ENCODE results near the gene TDRD3.

TDRD3 gene

GRCh38 chr13:60417734-60418133, 20.7 kb downstream of the TDRD3 start:
- Mint-ChIP-seq H3K27me3 (no peaks in the 10 kb centered on the region), H3K36me3 (peaks cover 20% of the 10 kb centered on the region), H3K27ac (no peak overlapping the region), H3K9me3 (peaks cover 4% of the 10 kb centered on the region), H3K4me1 (peaks cover 45% of the 10 kb centered on the region), H3K4me3 (no peak overlapping the region)

GRCh38 chr13:60418954-60419353, 21.9 kb downstream of the TDRD3 start:
- Mint-ChIP-seq H3K4me1 (peaks cover 38% of the 10 kb centered on the region), H3K27ac (no peak overlapping the region), H3K27me3 (no peaks in the 10 kb centered on the region), H3K4me3 (no peak overlapping the region), H3K36me3 (peaks cover 20% of the 10 kb centered on the region), H3K9me3 (peaks cover 4% of the 10 kb centered on the region)

DNA sequence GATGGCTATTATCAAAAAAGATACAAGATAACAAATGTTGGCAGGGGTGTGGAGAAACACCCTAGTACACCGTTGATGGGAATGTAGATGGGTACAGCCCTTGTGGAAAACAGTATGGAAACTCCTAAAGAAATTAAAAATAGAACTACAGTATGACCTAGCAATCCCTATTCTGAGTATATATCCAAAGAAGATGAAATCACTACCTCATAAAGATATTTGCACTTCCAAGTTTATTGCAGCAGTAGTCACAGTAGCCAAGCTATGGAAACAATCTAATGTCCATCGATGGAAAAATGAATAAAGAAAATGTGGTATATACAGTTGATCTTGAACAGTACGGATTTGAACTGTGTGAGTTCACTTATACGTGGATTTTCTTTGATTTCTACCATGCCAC, 28.3 kb downstream of the TDRD3 start:
- Mint-ChIP-seq H3K27ac (no peak overlapping the region), H3K36me3 (peaks cover 7% of the 10 kb centered on the region), H3K27me3 (no peaks in the 10 kb centered on the region)

GRCh38 chr13:60426075-60426474, 29.1 kb downstream of the TDRD3 start:
- Mint-ChIP-seq H3K27ac (no peak overlapping the region), H3K4me1 (peaks cover 40% of the 10 kb centered on the region), H3K9me3 (no peaks in the 10 kb centered on the region), H3K27me3 (no peaks in the 10 kb centered on the region), H3K36me3 (peaks cover 5% of the 10 kb centered on the region), H3K4me3 (no peak overlapping the region)

More for the DNA sequence above, 28.3 kb downstream of the TDRD3 start:
- Mint-ChIP-seq H3K4me1 (peaks cover 40% of the 10 kb centered on the region), H3K9me3 (no peaks in the 10 kb centered on the region), H3K4me3 (no peak overlapping the region)

- Mint-ChIP-seq H3K4me1 (peaks cover 40% of the 10 kb centered on the region), H3K9me3 (no peaks in the 10 kb centered on the region), H3K27ac (no peak overlapping the region), H3K36me3 (peaks cover 2% of the 10 kb centered on the region), H3K27me3 (no peaks in the 10 kb centered on the region), H3K4me3 (no peak overlapping the region)
Observed at GRCh38 chr13:60427285-60427684, 30.3 kb downstream of the TDRD3 start.

DNA sequence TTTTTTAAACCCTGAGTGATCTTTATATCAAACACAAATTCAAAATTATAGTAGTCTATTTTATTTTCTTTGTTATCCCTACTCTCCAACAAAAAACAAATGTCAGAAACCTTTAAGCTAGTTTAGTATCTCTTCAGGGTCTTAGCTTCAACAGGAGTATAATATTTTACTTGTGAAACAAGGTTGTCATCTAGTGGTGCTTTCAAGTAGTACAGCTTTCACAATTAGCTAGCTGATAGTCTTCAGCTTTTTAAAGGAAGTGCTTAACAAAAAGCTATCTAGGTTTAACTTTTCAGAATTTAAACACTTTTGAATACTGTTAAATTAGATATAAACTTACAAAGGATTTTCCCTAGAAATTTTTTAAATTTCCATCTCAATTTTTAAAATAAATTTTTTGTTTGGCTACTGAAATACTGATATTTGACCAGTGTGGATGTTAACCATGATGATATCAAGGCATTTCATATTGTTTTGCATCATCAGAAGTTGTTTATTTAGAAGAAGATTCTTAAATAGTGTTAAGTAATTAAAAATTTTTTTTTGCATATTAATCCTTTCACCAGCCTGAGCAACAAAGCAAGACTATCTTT, 34.2 kb downstream of the TDRD3 start:
- no peaks in the 10 kb centered on the region for H3K9me3 Mint-ChIP-seq
- no peaks in the 10 kb centered on the region for H3K27me3 Mint-ChIP-seq
- H3K4me3 Mint-ChIP-seq: no peak overlapping the region
- peaks cover 34% of the 10 kb centered on the region for H3K4me1 Mint-ChIP-seq
- H3K36me3 Mint-ChIP-seq: peaks cover under 1% of the 10 kb centered on the region
- no peak overlapping the region for H3K27ac Mint-ChIP-seq

- Mint-ChIP-seq H3K9me3 (no peaks in the 10 kb centered on the region), H3K27ac (no peak overlapping the region), H3K27me3 (no peaks in the 10 kb centered on the region), H3K4me1 (peaks cover 30% of the 10 kb centered on the region), H3K36me3 (peaks cover 1% of the 10 kb centered on the region), H3K4me3 (no peak overlapping the region)
Observed at GRCh38 chr13:60433505-60433904, 36.5 kb downstream of the TDRD3 start.

DNA sequence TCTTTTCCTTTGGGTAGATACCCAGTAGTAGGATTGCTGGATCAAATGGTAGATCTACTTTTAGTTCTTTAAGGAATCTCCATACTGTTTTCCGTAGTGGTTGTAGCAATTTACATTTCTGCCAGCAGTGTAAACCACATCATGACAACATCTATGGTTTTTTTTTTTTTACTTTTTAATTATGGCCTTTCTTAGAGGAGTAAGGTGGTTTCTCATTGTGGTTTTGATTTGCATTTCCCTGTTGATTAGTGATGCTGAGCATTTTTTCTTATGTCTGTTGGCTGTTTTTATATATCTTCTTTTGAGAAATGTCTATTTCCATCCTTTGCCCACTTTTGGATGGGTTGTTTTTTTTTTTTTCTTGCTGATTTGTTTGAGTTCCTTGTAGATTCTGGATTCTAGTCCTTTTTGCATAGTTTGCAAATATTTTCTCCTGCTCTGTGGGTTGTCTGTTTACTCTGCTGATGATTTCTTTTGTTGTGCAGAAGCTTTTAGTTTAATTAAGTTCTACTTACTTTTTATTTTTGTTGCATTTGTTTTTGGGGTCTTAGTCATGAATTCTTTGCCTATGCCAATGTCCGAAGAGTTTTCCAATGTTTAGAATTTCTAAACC, 38.8 kb downstream of the TDRD3 start:
- no peaks in the 10 kb centered on the region for H3K27me3 Mint-ChIP-seq
- peaks cover 1% of the 10 kb centered on the region for H3K36me3 Mint-ChIP-seq
- H3K9me3 Mint-ChIP-seq: no peaks in the 10 kb centered on the region
- H3K4me3 Mint-ChIP-seq: no peak overlapping the region
- peaks cover 30% of the 10 kb centered on the region for H3K4me1 Mint-ChIP-seq
- no peak overlapping the region for H3K27ac Mint-ChIP-seq

GRCh38 chr13:60439201-60439600, 42.2 kb downstream of the TDRD3 start:
- no peaks in the 10 kb centered on the region for H3K9me3 Mint-ChIP-seq
- no peaks in the 10 kb centered on the region for H3K27me3 Mint-ChIP-seq
- peaks cover 30% of the 10 kb centered on the region for H3K4me1 Mint-ChIP-seq
- H3K4me3 Mint-ChIP-seq: no peak overlapping the region
- no peak overlapping the region for H3K27ac Mint-ChIP-seq
- peaks cover 1% of the 10 kb centered on the region for H3K36me3 Mint-ChIP-seq

DNA sequence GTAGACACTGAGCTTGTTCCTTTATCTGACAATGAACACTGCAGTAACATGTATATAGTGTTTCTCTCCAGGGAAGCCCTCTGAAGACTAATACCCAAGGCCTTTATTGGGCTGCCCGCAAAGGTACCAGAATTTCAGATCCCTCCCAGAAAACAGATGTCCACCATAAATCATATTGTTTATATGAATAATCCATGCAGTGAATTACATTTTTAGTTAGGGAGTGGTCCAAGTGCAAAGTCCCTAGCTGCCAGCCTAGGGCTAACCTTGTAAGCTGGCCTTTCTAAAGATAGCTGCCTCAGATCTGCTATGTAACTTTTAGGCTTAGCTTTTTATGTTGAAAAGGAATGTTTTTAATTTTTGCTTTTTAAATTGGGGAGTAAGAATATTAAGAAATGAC, 44.7 kb downstream of the TDRD3 start:
- H3K9me3 Mint-ChIP-seq: no peaks in the 10 kb centered on the region
- no peaks in the 10 kb centered on the region for H3K27me3 Mint-ChIP-seq
- H3K4me1 Mint-ChIP-seq: peaks cover 13% of the 10 kb centered on the region
- H3K27ac Mint-ChIP-seq: no peak overlapping the region
- no peak overlapping the region for H3K4me3 Mint-ChIP-seq
- H3K36me3 Mint-ChIP-seq: peaks cover 3% of the 10 kb centered on the region

- no peaks in the 10 kb centered on the region for H3K4me1 Mint-ChIP-seq
- no peaks in the 10 kb centered on the region for H3K27me3 Mint-ChIP-seq
- H3K9me3 Mint-ChIP-seq: no peaks in the 10 kb centered on the region
- no peak overlapping the region for H3K4me3 Mint-ChIP-seq
- H3K27ac Mint-ChIP-seq: no peak overlapping the region
- H3K36me3 Mint-ChIP-seq: peaks cover 11% of the 10 kb centered on the region
Observed at GRCh38 chr13:60448907-60449510, 52.0 kb downstream of the TDRD3 start.

GRCh38 chr13:60453490-60453889, 56.5 kb downstream of the TDRD3 start:
- H3K4me1 Mint-ChIP-seq: no peaks in the 10 kb centered on the region
- H3K27ac Mint-ChIP-seq: no peak overlapping the region
- H3K9me3 Mint-ChIP-seq: no peaks in the 10 kb centered on the region
- H3K27me3 Mint-ChIP-seq: no peaks in the 10 kb centered on the region
- peaks cover 10% of the 10 kb centered on the region for H3K36me3 Mint-ChIP-seq
- no peak overlapping the region for H3K4me3 Mint-ChIP-seq

GRCh38 chr13:60454425-60454824, 57.4 kb downstream of the TDRD3 start:
- no peak overlapping the region for H3K4me3 Mint-ChIP-seq
- H3K27ac Mint-ChIP-seq: no peak overlapping the region
- no peaks in the 10 kb centered on the region for H3K4me1 Mint-ChIP-seq
- H3K27me3 Mint-ChIP-seq: no peaks in the 10 kb centered on the region
- peaks cover 10% of the 10 kb centered on the region for H3K36me3 Mint-ChIP-seq
- H3K9me3 Mint-ChIP-seq: no peaks in the 10 kb centered on the region

- Mint-ChIP-seq H3K4me3 (no peak overlapping the region), H3K27me3 (no peaks in the 10 kb centered on the region), H3K4me1 (no peaks in the 10 kb centered on the region), H3K9me3 (no peaks in the 10 kb centered on the region), H3K27ac (no peak overlapping the region), H3K36me3 (peaks cover 28% of the 10 kb centered on the region)
Observed at GRCh38 chr13:60463787-60464186, 66.8 kb downstream of the TDRD3 start.

DNA sequence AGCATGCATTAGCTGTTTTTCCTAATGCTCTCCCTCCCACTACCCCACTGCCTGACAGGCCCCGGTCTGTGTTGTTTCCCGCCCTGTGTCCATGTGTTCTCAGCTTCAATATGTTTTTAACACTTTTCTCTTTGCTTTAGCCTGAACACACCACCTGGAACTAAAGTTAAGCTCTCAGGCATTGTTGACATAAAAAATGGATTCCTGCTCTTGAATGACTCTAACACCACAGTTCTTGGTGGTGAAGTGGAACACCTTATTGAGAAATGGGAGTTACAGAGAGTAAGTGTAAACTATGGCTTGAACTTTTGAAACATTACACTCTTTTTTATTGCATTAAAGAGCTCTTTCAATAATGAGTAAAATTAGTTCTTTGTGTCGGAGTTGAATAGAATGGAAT, 70.1 kb downstream of the TDRD3 start:
- Mint-ChIP-seq H3K27me3 (no peaks in the 10 kb centered on the region), H3K36me3 (peaks cover 37% of the 10 kb centered on the region), H3K9me3 (no peaks in the 10 kb centered on the region), H3K4me3 (no peak overlapping the region), H3K27ac (no peak overlapping the region), H3K4me1 (no peaks in the 10 kb centered on the region)

GRCh38 chr13:60479273-60479672, 82.3 kb downstream of the TDRD3 start:
- Mint-ChIP-seq H3K27ac (no peak overlapping the region), H3K27me3 (no peaks in the 10 kb centered on the region), H3K4me3 (no peak overlapping the region), H3K9me3 (peaks cover 11% of the 10 kb centered on the region), H3K4me1 (peaks cover 3% of the 10 kb centered on the region), H3K36me3 (peaks cover 66% of the 10 kb centered on the region)

Measured in activated naive CD4-positive, alpha-beta T cell treated with anti-CD3 and anti-CD28 coated beads, Interleukin-2, amount 50 U/mL, for 24 hours (primary cell).